ENCODE measurements around the gene USP10. TPM values are rescaled to one million over a fixed set of nuclear protein-coding genes. Genes with fewer than 3 reads are reported as not detected.

The USP10 gene
- total RNA-seq, 2 experiments from 2014 or later, result 99.3 to 106 TPM

GRCh38 chr16:84775262-84775810, 75.5 kb downstream of the USP10 start:
- Mint-ChIP-seq H3K4me1 (ENCODE audit: low read depth) (no peaks in the 10 kb centered on the region), H3K27me3 (no peaks in the 10 kb centered on the region), H3K9me3 (no peaks in the 10 kb centered on the region), H3K36me3 (ENCODE audit: low read depth) (peaks cover 92% of the 10 kb centered on the region), H3K4me3 (no peak overlapping the region), H3K27ac (peak overlapping the region; percentile 6)
- no peaks in the 10 kb centered on the region for H3K27me3 ChIP-seq (ENCODE audit: control insufficient read depth in 1 of 2, insufficient read depth in 2 of 2, low read length in 2 of 2)
- DNase-seq (peak in 1 of 14 experiments; percentile 10), ATAC-seq (ENCODE audit: poor library complexity) (no peak)
- H3K4me3 ChIP-seq (ENCODE audit: low read length), result no peak overlapping the region
- ChIA-PET POLR2A (no interaction called here), CTCF (no interaction called here)
- peaks cover 81% of the 10 kb centered on the region for H3K36me3 ChIP-seq (ENCODE audit: insufficient read depth, low read length)
- H3K27ac ChIP-seq (ENCODE audit: low read depth in 1 of 2, low read length in 2 of 2), result no peak overlapping the region
- intact Hi-C loops (cut with DNase I, micrococcal nuclease), result no loop called here
- no peaks in the 10 kb centered on the region for H3K9me3 ChIP-seq (ENCODE audit: control insufficient read depth in 1 of 2, insufficient read depth in 1 of 2, low read length in 2 of 2)
- no peaks in the 10 kb centered on the region for H3K4me1 ChIP-seq (ENCODE audit: insufficient read depth, low read length)
- TF ChIP-seq CTCF (IDR thresholded peaks at IDR 0.05), result no peak

- no peaks in the 10 kb centered on the region for H3K9me3 Mint-ChIP-seq
- no peak overlapping the region for H3K27ac Mint-ChIP-seq
- ChIA-PET CTCF (no interaction called here), POLR2A (no interaction called here)
- no peak overlapping the region for H3K4me3 ChIP-seq (ENCODE audit: low read length)
- ATAC-seq (ENCODE audit: poor library complexity), result no peak
- TF ChIP-seq CTCF (IDR thresholded peaks at IDR 0.05), result no peak
- peaks cover 81% of the 10 kb centered on the region for H3K36me3 Mint-ChIP-seq (ENCODE audit: low read depth)
- no peak overlapping the region for H3K4me3 Mint-ChIP-seq
- H3K36me3 ChIP-seq (ENCODE audit: insufficient read depth, low read length), result peaks cover 73% of the 10 kb centered on the region
- H3K4me1 ChIP-seq (ENCODE audit: insufficient read depth, low read length), result no peaks in the 10 kb centered on the region
- H3K9me3 ChIP-seq (ENCODE audit: control insufficient read depth in 1 of 2, insufficient read depth in 1 of 2, low read length in 2 of 2), result no peaks in the 10 kb centered on the region
- H3K27me3 Mint-ChIP-seq, result no peaks in the 10 kb centered on the region
- no peaks in the 10 kb centered on the region for H3K27me3 ChIP-seq (ENCODE audit: control insufficient read depth in 1 of 2, insufficient read depth in 2 of 2, low read length in 2 of 2)
- intact Hi-C loops (cut with DNase I, micrococcal nuclease), result no loop called here
- no peak for DNase-seq
- H3K4me1 Mint-ChIP-seq (ENCODE audit: low read depth), result no peaks in the 10 kb centered on the region
- H3K27ac ChIP-seq (ENCODE audit: low read depth in 1 of 2, low read length in 2 of 2), result no peak overlapping the region
These were observed 77.6 kb downstream of the USP10 start for GRCh38 chr16:84777435-84777834.

GRCh38 chr16:84778720-84779119, 78.9 kb downstream of the USP10 start:
- H3K9me3 ChIP-seq (ENCODE audit: control insufficient read depth in 1 of 2, insufficient read depth in 1 of 2, low read length in 2 of 2), result no peaks in the 10 kb centered on the region
- ATAC-seq (ENCODE audit: poor library complexity) (no peak), DNase-seq (no peak)
- H3K27ac ChIP-seq (ENCODE audit: low read depth in 1 of 2, low read length in 2 of 2), result no peak overlapping the region
- H3K27me3 Mint-ChIP-seq, result no peaks in the 10 kb centered on the region
- TF ChIP-seq CTCF (IDR thresholded peaks at IDR 0.05), result no peak
- no peak overlapping the region for H3K27ac Mint-ChIP-seq
- no peak overlapping the region for H3K4me3 Mint-ChIP-seq
- peaks cover 68% of the 10 kb centered on the region for H3K36me3 Mint-ChIP-seq (ENCODE audit: low read depth)
- POLR2A ChIA-PET, result no interaction called here
- intact Hi-C loops (cut with DNase I, micrococcal nuclease), result no loop called here
- H3K36me3 ChIP-seq (ENCODE audit: insufficient read depth, low read length), result peaks cover 60% of the 10 kb centered on the region
- CTCF ChIA-PET, result no interaction called here
- H3K27me3 ChIP-seq (ENCODE audit: control insufficient read depth in 1 of 2, insufficient read depth in 2 of 2, low read length in 2 of 2), result no peaks in the 10 kb centered on the region
- no peaks in the 10 kb centered on the region for H3K4me1 ChIP-seq (ENCODE audit: insufficient read depth, low read length)
- no peaks in the 10 kb centered on the region for H3K4me1 Mint-ChIP-seq (ENCODE audit: low read depth)
- H3K9me3 Mint-ChIP-seq, result no peaks in the 10 kb centered on the region
- H3K4me3 ChIP-seq (ENCODE audit: low read length), result no peak overlapping the region
